ENCODE measurements around the gene FARP1. TPM values are rescaled to one million over a fixed set of nuclear protein-coding genes. Genes with fewer than 3 reads are reported as not detected.

FARP1 gene
- total and polyA plus RNA-seq, 10 of the 15 experiments (the other 5 are each of a cell fraction or from before 2014, with no cell fraction given), result 0.17 to 6.9 (median 0.68) TPM

DNA sequence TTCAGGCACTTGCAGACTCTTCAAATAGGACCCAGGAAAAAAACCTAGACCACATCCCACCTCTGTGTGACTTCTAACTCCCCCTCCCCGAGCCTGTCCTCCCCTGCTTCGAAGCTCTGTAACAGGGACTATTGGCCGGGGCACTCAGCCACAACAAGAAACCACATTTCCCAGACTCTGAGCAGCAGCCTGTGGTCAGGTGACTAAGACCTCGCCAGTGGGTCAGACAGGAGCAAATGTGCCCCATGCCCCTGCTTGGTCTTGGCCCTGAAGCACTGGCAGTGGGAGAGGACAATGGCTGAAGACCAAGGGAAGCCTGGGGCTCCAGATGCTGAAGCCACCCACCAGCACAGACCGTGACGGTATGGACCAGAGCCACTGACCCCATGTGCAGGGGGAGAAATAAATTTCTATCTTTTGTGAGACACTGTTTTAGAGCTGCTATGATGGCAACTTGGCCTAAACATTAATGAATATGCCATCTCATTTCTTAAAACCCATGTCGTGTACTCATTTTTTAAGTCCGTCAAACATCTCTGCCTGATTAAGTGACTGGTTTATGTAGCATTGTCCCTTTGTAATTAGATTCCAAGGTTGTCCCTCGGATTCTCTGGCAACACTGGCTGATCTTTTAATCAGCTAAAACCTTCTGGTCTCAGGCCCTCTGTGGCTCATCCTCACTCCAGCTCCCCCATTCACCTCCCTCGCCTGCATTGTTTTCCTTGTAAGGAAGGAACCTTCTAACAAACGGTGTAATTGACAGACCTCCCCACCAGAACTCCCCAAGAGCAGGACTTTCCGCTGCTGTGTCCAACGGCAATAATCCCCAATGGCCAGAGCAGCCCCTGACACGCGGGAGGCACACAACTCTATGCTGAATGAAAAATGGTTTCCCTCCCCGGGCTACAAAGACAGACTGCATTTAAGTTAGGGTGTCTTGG lies 335.6 kb downstream of the FARP1 start:
- Histone ChIP-seq H2AFZ (ENCODE audit: control insufficient read depth, low read depth, low read length) (no peak overlapping the region), H3K4me2 (ENCODE audit: control insufficient read depth, insufficient read depth) (peak overlapping the region; percentile 52), H3K4me1 (ENCODE audit: control insufficient read depth, insufficient read depth, low read length) (peaks cover 59% of the 10 kb centered on the region), H3K27me3 (replicated peaks in 1 of 2; ENCODE audit: control insufficient read depth in 2 of 2, insufficient read depth in 2 of 2, low read length in 1 of 2) (no peaks in the 10 kb centered on the region), H3K9me3 (replicated peaks; ENCODE audit: control insufficient read depth, insufficient read depth, low read length) (no peaks in the 10 kb centered on the region), H3K9ac (ENCODE audit: control insufficient read depth, insufficient read depth, low read length) (no peak overlapping the region), H4K20me1 (ENCODE audit: control insufficient read depth, insufficient read depth) (no peaks in the 10 kb centered on the region; the same call in 1 of the 2 replicates), H3K4me3 (no peak overlapping the region), H3K36me3 (ENCODE audit: control insufficient read depth in 2 of 2, insufficient read depth in 2 of 2, low read length in 1 of 2) (peaks cover 11% of the 10 kb centered on the region in 2 experiments), H3K27ac (ENCODE audit: control insufficient read depth, insufficient read depth) (peak overlapping the region; percentile 10), H3K79me2 (ENCODE audit: control insufficient read depth, insufficient read depth, low read length) (peaks cover 49% of the 10 kb centered on the region)
- RAD21 ChIA-PET (ENCODE audit: unreplicated experiment), result interaction anchor here (0.5 to 1.8 kb wide), 10 partner anchors 9 to 195 kb away, joined by 3 to 6 read pairs (median 3); no protein-coding TSS in a partner anchor
- WGBS (ENCODE audit: insufficient coverage, insufficient replicate concordance, low lambda C conversion rate, missing lambda C conversion rate), result 60% methylated on average over 16 of the region's 16 CpGs
- CTCF ChIA-PET, result interaction anchor here (0.9 to 3.3 kb wide), 8 partner anchors 9 to 622 kb away, joined by 3 to 15 read pairs (median 4); no protein-coding TSS in a partner anchor
- SMC1A ChIA-PET (ENCODE audit: uncharacterized antibody, unreplicated experiment), result interaction anchor here (0.7 to 7.2 kb wide), 9 partner anchors 10 to 508 kb away, joined by 3 to 39 read pairs (median 4); no protein-coding TSS in a partner anchor
- DNase-seq (ENCODE audit: low read depth, low spot score), result peak; percentile 62
- ATAC-seq, result peak; percentile 66
- POLR2A ChIA-PET, result interaction anchor here (1.0 to 3.3 kb wide), 4 partner anchors 10 to 93 kb away, joined by 3 to 13 read pairs (median 4); no protein-coding TSS in a partner anchor
- in situ Hi-C loops (cut with MboI) (no loop called here), intact Hi-C loops (cut with micrococcal nuclease; ENCODE audit: unreplicated experiment) (no loop called here)
- FAIRE-seq, result peak; percentile 74
- no TSS peak for BruUV-seq (replicated peaks)
- TF ChIP-seq TCF12 (IDR thresholded peaks at IDR 0.05; ENCODE audit: low read depth, low read length) (0 out of 2 replicates have a peak, but pooled peaks have one; percentile 8), IRF4 (IDR thresholded peaks at IDR 0.05; ENCODE audit: low read depth, low read length) (0 out of 2 replicates have a peak, but pooled peaks have one; percentile 40), JUNB (IDR thresholded peaks at IDR 0.05) (0 out of 2 replicates have a peak, but pooled peaks have one; percentile 12), KAT2A (conservative IDR thresholded peaks at IDR 0.05; ENCODE audit: control insufficient read depth, low read depth, low read length) (no peak), BMI1 (IDR thresholded peaks at IDR 0.05; ENCODE audit: borderline replicate concordance) (no peak), RUNX3 (IDR thresholded peaks at IDR 0.05; ENCODE audit: low read length) (peak; percentile 97), TAF1 (IDR thresholded peaks at IDR 0.05; ENCODE audit: borderline replicate concordance, low read depth, low read length) (no peak), NR2F1 (conservative IDR thresholded peaks at IDR 0.05) (peak; percentile 59), IKZF1 (conservative IDR thresholded peaks at IDR 0.05) (0 out of 2 replicates have a peak, but pooled peaks have one; percentile 33), IKZF2 (IDR thresholded peaks at IDR 0.05) (peak; percentile 16 to 61; a peak in 1 of 4 replicates), TBL1XR1 (IDR thresholded peaks at IDR 0.05; ENCODE audit: low read depth, low read length) (peak; percentile 37; the same call in 1 of the 2 replicates), PAX5 (IDR thresholded peaks at IDR 0.05; ENCODE audit: borderline replicate concordance, low read depth, low read length) (peak; percentile 78; the same call in 1 of the 2 replicates), RAD51 (IDR thresholded peaks at IDR 0.05) (peak; percentile 54; the same call in 1 of the 2 replicates), SIX5 (IDR thresholded peaks at IDR 0.05; ENCODE audit: low read depth, low read length, severe bottlenecking) (peak; percentile 17)
- TF ChIP-seq, protein P1, sequence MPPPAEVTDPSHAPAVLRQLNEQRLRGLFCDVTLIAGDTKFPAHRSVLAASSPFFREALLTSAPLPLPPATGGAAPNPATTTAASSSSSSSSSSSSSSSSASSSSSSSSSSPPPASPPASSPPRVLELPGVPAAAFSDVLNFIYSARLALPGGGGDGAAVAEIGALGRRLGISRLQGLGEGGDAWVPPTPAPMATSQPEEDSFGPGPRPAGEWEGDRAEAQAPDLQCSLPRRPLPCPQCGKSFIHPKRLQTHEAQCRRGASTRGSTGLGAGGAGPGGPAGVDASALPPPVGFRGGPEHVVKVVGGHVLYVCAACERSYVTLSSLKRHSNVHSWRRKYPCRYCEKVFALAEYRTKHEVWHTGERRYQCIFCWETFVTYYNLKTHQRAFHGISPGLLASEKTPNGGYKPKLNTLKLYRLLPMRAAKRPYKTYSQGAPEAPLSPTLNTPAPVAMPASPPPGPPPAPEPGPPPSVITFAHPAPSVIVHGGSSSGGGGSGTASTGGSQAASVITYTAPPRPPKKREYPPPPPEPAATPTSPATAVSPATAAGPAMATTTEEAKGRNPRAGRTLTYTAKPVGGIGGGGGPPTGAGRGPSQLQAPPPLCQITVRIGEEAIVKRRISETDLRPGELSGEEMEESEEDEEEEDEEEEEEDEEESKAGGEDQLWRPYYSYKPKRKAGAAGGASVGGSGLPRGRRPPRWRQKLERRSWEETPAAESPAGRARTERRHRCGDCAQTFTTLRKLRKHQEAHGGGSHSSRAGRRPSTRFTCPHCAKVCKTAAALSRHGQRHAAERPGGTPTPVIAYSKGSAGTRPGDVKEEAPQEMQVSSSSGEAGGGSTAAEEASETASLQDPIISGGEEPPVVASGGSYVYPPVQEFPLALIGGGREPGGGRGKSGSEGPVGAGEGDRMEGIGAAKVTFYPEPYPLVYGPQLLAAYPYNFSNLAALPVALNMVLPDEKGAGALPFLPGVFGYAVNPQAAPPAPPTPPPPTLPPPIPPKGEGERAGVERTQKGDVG (CRISPR knock-in tag; IDR thresholded peaks at IDR 0.05), result no peak
- TF ChIP-seq, protein P2, sequence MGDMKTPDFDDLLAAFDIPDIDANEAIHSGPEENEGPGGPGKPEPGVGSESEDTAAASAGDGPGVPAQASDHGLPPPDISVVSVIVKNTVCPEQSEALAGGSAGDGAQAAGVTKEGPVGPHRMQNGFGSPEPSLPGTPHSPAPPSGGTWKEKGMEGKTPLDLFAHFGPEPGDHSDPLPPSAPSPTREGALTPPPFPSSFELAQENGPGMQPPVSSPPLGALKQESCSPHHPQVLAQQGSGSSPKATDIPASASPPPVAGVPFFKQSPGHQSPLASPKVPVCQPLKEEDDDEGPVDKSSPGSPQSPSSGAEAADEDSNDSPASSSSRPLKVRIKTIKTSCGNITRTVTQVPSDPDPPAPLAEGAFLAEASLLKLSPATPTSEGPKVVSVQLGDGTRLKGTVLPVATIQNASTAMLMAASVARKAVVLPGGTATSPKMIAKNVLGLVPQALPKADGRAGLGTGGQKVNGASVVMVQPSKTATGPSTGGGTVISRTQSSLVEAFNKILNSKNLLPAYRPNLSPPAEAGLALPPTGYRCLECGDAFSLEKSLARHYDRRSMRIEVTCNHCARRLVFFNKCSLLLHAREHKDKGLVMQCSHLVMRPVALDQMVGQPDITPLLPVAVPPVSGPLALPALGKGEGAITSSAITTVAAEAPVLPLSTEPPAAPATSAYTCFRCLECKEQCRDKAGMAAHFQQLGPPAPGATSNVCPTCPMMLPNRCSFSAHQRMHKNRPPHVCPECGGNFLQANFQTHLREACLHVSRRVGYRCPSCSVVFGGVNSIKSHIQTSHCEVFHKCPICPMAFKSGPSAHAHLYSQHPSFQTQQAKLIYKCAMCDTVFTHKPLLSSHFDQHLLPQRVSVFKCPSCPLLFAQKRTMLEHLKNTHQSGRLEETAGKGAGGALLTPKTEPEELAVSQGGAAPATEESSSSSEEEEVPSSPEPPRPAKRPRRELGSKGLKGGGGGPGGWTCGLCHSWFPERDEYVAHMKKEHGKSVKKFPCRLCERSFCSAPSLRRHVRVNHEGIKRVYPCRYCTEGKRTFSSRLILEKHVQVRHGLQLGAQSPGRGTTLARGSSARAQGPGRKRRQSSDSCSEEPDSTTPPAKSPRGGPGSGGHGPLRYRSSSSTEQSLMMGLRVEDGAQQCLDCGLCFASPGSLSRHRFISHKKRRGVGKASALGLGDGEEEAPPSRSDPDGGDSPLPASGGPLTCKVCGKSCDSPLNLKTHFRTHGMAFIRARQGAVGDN (IDR thresholded peaks at IDR 0.05), result peak; percentile 63; the same call in 1 of the 2 replicates
